ENCODE data around the gene ABHD12.
A peak's percentile ranks its signal among the peaks of the same experiment; 100 is the strongest.

The ABHD12 gene

DNA sequence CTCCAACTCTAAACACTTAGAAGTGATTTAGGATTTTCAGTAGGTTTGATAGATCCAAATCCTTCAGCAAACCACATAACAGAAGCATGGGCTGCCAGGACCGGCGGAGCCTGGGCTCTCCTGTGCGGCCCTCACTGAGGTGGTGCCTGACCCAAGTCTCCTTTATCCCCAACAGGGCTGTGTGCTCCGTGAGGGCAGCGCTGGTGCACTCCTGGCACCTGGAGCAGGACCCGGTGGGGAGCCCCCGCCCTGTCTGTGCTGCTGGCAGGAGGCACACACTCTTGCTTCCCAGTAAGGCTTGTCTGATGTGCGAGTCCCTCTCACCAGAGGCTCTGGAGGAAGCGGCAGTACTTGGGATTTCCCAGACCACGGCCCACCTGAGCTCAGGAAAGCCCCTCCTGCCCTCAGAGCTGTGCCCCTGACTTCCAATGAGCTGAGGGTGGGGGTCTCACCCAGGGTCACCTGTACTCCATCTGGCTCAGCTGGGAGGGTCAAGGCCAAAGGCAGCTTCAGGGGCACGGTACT, 86.5 kb downstream of the ABHD12 start:
- no peak for DNase-seq

DNA sequence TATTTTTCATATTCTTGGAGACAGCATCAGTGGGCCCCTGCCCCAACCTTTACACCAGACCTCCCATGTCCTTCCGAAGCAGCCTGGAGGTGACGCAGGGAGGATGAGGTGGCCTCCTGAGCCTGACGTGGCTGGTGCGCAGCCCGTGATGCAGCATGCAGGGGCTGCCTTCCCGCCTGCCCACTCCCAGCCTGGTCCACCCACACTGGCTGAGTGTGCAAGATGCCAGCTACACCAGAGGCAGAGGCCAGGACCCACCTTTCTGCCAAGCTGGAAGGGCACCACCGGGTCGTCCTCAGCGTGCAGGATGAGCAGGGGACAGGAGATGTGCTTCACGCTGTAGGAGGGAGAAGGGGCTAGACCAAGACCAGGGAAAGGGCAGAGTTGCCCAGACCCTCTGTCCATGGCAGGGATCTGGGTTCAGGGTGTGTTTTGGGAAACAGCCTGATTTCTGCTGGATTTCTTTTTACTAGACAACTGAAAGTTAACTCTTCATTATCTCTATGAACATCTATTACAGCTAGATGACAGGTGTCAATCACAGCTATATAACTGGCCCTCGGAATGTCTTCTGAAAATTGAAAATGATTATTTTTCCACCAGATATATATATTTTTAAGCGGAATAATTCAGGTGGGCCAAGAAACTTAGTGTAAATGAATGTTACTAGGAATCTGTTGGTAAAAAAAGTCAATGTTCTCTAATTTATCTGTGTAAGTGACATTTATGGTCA, 87.2 kb downstream of the ABHD12 start:
- DNase-seq, result no peak

DNA sequence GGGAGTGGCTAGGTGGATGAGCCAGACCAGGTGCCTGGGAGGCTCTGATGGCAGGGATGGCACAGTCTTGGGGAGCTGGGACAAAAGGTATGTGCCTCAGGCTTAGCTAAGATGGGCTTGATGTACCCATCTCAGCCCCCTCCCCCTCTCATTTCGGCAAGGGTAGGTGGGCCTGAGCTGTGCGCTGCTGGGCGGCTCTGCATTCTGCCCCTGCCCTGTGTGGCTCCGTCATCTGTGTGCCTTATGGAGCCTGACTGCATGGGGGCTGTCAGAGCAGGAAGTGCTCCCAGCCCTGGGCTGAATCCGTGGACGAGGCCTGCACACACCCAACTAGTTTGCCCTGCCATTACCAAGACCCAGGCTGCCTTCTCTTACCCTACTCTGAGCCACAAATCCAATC, 88.0 kb downstream of the ABHD12 start:
- DNase-seq, result no peak

DNA sequence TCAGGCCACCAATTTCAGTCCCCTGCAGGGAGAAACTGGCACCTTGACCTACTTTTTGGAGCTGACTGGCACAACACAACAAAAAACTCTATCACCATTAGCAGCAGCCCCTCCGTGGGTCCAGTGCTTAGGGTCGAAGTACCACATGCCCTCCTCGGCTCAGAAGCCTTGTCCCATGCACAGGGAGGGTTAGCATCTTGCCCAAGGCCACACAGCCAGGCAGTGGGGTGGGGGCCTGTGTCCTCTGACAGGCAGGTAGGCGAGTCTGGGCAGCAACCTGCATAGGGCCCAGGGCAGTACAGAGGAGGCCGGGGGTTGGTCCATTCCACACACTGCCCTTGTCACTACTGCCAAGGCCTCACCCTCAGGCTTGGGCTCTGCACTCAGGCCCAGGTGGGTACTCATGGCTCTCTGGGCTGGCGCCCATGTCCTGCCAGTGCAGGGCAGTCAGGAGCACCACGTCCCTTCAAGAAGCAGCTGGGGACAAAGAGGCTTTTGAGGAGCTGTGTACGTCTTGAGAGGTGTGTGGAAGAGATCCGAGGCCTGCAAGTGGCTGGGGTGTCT, 89.2 kb downstream of the ABHD12 start:
- no peak for DNase-seq

DNA sequence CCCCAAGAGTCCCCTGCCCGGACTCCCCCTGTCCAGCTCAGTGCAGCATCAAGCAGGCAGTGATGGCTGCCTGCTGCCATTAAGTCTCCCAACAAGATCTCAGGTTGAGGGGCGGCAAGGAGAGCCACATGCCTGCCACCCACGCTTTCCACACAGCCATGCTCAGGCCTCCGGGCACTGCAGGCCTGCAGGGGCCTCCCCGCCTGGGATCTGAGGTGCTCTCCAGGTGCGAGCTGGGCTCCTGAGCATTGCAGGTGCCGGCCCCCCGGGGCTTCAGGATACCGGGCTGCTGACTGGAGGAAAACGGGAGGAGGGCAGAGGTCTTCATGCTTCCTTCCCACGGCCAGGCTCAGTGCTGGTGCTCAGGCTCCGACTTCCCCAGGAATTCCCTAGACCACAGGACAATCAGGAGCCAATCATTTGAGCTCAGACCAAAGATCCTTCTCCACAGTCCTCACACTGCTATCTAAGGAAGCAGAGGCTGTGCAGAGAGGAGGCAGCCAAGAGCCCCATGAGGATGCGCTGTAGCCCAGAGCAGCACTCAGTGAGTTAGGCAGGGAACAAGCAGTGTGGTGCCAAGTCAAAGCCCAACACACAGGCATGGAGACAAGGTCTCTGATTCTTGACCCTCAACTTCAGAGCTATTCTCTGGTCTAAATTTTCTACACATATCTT, 90.0 kb downstream of the ABHD12 start:
- DNase-seq, result no peak

DNA sequence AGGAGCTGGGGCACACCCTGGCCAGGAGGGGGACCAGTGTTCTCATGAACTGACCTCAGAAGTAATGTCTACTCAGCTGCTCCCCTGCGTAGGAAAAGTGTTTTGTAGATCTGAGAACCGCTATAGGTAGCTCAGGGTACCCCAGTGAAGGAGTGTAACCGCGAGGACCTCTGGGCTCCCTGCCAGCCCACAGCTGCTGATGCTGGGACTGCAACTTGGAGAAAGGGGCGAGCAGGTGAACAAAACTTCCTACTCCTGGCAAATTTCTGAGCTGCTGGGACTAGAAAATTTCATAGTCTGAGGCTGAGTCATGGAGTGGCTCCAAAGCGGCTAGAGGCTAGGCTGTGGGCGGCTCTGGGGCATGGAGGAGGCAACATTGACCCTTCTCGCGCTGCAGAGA, 90.8 kb downstream of the ABHD12 start:
- DNase-seq, result no peak

DNA sequence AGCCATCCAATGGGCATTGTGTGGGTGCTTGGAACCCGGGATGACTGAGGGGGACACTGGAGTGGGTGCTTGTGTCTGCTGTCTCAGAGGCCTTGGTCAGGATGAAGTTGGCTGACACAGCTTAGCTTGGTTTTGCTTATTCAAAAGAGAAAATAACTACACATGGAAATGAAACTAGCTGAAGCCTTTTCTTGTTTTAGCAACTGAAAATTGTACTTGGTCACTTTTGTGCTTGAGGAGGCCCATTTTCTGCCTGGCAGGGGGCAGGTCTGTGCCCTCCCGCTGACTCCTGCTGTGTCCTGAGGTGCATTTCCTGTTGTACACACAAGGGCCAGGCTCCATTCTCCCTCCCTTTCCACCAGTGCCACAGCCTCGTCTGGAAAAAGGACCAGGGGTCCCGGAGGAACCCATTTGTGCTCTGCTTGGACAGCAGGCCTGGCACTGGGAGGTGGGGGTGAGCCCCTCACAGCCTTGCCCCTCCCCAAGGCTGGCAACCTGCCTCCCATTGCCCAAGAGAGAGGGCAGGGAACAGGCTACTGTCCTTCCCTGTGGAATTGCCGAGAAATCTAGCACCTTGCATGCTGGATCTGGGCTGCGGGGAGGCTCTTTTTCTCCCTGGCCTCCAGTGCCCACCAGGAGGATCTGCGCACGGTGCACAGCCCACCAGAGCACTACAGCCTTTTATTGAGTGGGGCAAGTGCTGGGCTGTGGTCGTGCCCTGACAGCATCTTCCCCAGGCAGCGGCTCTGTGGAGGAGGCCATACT, 93.3 kb downstream of the ABHD12 start:
- DNase-seq, result no peak

DNA sequence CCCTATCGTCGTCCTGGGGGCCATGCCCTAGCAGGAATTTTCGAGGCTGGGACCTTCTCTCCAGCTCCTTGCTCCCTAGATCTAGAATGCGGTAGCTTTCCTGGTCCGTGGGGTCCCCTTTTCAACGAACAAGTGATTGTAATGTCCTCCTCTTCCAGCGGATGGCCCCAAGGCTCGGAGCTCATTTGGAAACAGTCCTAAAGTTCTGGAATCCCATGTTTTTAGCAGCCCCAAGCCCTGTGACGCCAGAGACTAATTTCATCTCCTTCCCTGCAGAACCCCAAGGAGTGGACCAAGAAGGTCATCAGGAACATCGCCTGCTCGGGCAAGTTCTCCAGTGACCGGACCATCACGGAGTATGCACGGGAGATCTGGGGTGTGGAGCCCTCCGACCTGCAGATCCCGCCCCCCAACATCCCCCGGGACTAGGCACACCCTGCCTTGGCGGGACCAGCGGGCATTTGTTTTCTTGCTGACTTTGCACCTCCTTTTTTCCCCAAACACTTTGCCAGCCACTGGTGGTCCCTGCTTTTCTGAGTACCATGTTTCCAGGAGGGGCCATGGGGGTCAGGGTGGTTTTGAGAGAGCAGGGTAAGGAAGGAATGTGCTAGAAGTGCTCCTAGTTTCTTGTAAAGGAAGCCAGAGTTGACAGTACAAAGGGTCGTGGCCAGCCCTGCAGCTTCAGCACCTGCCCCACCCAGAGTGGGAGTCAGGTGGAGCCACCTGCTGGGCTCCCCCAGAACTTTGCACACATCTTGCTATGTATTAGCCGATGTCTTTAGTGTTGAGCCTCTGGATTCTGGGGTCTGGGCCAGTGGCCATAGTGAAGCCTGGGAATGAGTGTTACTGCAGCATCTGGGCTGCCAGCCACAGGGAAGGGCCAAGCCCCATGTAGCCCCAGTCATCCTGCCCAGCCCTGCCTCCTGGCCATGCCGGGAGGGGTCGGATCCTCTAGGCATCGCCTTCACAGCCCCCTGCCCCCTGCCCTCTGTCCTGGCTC, 94.2 kb downstream of the ABHD12 start:
- peak; percentile 33 for DNase-seq

DNA sequence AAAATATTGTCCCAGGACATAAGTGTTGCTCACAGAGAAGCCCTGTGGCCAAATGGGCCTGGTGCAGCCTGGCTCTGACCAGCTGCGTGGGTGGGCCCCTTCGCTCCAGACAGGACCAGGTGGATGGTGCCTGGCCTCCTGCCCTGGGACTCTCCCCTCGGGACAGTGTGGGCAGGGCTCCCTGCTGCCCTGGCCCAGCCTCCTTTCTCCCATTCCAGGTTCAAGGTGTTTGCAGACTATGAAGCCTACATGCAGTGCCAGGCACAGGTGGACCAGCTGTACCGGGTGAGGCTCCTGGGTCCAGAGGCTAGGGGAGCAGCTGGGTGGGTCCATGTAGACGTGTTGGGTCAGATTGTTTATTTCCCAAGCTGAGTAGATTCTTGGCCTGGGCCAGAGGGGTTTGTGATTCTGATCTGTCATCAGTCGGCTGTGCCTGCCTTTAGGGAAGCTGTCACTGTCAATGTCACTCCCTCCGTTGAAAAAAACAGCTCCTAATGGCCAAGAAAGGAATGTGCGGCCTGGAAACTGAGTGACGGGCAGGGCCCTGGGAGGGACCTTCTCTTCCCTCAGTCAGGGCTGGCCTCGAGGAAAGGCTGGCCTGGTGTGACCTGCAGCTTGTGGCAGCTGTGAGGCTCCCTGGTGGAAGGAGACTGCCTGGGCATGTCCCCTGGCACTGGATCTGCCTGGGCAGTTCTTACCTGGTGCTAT, 95.1 kb downstream of the ABHD12 start:
- DNase-seq, result no peak

DNA sequence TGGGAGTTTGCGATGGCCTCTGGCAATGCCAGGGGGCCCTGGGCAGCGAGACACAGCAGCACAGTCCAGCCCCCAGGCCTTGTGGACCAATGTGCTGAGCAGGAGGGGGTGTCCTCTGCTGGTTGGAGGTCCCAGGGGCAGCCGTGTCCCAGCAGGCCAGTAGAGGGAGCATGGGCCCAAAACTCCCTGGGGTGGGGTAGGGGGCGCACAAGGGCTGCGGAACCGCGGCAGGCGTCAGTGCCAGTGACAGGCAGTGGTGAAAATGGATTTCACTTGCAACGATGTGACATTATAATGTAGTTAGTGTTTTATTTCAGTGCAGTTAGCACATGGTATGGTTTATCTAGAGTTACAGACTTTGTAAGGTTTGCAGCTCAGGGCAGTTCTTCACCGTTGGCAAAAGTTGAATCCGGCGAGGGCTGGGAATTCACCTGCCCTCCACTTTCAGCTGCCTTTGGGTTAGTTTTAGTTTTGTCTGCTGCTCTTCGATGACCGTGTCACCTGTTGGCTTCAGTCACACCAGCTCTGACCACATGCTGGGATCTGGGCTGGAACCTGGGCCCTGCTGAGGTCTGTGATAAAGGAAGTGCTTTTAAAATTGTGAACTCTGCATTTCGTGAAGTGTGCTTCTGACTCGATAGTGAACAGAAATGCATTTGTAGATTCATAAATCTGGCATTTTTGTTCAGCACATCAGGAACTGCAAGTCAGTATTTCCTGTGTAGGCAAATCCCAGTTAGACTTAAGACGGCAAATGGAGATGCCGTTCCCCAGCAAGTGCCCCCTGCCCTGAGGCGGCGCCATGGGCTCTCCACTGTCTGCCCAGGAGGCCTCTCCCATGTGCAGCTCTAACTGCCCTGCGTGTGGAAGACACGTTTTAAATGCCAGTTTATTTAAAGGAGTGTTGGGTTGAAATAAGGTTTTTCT, 95.9 kb downstream of the ABHD12 start:
- DNase-seq, result peak; percentile 68

DNA sequence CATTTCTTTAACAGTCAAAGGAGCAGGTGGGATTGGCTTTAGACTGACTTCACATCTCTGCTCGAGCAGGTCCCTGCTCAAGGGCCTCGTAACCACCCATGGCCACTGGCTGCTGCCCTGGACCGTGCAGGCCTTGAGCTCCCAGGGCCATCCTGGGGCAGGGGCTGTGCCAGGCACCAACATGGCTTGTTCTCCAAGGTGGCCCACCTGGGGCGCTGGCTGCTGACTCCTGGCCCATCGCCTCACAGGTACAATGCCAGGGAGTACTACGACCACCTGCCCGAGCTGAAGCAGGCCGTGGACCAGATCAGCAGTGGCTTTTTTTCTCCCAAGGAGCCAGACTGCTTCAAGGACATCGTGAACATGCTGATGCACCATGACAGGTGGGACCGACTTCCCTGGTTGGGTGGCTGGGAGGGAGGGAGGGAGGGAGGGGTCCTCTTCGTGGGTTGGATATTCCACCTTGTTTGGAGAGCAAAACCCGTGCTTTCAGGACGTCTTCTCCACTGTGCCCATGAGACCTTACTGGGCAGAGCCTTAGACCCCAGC, 96.7 kb downstream of the ABHD12 start:
- DNase-seq, result no peak

DNA sequence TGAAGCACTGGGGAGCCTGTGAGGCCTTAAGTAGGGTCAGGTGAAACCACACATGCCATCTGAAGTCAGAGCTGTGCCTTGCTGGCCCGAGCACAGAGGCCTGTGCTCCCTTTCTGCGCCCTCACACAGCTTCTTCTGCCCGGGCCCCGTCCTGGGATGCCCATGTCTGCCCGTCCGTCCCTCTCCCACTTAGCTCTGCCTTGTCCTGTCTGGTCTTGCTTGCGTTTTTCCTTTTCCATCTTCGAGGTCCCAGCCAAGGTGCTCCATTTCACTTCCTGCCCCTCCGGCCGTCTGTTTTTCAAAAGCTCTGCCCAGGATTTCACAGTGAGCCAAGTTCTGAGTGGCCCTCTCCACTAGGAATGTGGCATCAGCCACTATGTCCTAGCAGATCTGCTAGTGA, 97.1 kb downstream of the ABHD12 start:
- DNase-seq, result no peak

DNA sequence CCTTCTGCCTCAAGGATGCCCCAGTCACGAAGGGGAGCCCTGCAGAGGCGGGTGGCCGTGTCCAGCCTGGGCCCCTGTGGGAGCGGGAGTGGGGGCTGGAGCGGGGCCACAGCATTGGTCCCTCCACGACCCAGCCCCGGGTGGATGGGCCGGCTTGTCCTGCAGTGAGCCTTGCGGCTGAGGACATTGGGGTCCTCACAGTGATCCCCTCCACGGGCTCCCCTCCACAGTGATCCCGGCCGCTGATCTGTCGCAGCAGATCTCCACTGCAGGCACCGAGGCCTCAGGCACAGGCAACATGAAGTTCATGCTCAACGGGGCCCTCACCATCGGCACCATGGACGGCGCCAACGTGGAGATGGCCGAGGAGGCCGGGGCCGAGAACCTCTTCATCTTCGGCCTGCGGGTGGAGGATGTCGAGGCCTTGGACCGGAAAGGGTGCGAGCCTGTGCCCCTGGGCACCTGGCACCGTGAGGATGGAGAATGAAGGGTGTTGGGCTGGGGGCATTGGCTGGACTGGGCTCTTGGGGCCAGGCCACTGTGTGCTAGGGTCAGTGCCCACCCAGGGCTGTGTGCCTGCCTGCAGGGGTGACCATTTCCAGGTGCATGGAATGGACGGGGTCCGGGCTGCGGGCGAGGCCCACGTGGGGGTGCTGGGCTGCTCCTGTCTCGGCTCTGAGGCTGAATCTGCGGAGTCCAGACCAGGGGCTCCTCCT, 98.3 kb downstream of the ABHD12 start:
- no peak for DNase-seq

DNA sequence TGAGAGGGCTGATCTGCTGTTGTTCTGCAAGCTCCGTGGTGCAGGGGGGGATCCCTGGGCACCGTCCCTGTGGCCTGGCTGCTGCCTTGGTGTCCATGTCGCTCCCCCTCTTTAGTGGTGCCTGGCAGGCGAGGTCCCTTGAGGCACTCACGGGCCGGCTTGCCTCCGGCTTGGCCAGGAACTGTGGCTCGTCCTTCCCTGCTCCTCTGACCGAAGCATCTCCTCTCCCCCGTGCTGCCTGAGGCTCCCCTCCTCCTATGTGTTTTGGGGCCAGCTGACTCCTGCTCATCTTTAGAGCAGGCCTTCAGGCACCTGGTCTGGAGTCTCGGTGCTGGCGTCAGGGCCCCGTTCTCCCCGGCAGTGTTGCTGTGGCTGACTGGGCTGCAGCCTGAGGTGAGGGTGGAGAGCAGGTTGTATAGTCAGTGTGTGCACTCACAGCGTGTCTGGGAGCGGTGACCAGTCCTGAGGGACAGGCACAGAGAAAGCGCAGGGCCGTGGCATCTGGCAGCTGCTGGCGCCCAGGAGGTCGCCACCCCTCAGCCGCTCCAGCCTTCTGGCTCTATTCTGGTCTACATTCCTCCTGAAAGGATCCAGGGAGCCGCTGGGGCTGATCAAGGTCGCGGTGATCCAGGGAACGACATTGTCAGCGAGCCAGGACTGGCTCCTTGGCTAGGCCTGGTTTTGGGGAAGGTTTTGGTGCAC, 99.1 kb downstream of the ABHD12 start:
- no peak for DNase-seq

DNA sequence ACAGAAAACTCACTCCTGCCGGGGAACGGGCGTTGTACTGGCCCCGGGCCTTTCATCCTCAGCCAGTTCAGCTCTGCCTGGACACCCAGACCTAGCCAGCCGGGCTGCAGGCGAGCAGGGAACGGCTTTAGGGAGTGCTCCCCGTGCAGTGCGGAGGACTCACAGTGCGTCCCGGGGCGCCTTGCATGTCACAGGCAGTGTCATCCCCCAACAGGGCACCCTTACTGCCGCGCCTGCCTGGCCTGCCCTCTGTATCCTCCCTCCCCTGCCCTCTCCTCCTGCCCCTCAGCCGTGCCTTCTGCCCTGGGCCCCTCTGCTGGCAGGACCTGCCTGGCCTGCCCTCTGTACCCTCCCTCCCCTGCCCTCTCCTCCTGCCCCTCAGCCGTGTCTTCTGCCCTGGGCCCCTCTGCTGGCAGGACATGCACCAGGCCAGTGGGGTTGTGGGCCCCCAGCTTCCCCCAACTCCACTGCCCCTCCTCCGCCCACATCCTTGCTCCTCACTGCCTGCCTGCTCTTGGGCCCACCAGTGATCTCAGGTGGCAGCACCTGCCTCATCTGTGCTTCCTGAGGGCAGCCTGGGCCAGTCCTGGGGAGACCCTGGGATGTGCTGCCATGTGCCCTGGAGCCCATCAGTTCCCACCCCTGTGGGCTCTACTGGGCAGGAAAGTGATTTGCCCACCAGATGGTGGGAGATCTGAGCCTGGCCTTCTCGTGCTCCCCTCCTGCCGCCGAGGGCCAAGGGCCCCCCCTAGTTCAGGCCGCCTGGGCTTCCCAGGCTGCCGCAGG, 99.8 kb downstream of the ABHD12 start:
- no peak for DNase-seq

DNA sequence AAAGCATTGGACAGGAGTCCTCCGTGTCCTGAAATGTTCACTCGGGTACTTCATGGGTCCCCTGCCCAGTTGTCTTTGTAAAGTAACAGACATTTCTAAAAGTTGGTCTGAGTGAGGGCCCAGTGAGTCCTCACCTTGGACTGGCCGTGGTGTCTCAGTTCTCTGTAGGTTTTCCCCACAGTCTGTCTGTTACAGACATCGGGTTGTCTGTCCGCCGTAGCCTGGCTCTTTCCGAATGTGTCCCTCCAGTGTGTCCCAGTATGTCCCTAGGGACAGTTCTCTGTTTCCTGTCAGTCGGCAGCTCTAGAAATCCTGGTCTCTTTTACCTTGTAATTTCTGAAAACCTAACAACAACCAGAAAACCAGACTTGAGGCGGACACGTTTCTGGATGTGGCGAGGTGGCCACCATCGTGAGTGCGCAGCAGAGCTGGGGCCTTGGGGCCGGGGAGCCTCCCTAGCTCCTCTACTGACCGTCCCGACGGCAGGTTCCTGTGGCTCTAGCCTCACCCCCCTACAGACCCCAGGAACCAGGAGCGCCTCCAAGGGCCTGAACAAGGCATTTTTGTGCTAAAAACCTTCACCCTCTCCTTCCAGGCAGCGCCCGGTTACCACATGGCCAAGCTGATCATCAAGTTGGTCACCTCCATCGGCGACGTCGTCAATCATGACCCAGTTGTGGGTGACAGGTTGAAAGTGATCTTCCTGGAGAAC, 100.6 kb downstream of the ABHD12 start:
- no peak for DNase-seq
